ENCODE results near the gene MINDY4. TPM values are rescaled to one million over a fixed set of nuclear protein-coding genes. Genes with fewer than 3 reads are reported as not detected.
A peak's percentile ranks its signal among the peaks of the same experiment; 100 is the strongest.

The MINDY4 gene
- total RNA-seq, 2 donors from 2014 or later = 5.4 to 8.8 TPM

GRCh38 chr7:30858576-30858975, 87.4 kb downstream of the MINDY4 start:
- H3K4me1 ChIP-seq = peaks cover 0 to 8% of the 10 kb centered on the region in 2 donors
- H3K27ac ChIP-seq = no peak overlapping the region
- H3K4me3 ChIP-seq = no peak overlapping the region
- no peaks in the 10 kb centered on the region for H3K27me3 ChIP-seq
- no peaks in the 10 kb centered on the region for H3K9me3 ChIP-seq
- H3K36me3 ChIP-seq = no peaks in the 10 kb centered on the region
- no peak for DNase-seq (ENCODE audit: low spot score)
- TF ChIP-seq, protein P1, sequence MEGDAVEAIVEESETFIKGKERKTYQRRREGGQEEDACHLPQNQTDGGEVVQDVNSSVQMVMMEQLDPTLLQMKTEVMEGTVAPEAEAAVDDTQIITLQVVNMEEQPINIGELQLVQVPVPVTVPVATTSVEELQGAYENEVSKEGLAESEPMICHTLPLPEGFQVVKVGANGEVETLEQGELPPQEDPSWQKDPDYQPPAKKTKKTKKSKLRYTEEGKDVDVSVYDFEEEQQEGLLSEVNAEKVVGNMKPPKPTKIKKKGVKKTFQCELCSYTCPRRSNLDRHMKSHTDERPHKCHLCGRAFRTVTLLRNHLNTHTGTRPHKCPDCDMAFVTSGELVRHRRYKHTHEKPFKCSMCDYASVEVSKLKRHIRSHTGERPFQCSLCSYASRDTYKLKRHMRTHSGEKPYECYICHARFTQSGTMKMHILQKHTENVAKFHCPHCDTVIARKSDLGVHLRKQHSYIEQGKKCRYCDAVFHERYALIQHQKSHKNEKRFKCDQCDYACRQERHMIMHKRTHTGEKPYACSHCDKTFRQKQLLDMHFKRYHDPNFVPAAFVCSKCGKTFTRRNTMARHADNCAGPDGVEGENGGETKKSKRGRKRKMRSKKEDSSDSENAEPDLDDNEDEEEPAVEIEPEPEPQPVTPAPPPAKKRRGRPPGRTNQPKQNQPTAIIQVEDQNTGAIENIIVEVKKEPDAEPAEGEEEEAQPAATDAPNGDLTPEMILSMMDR (IDR thresholded peaks at IDR 0.05) = no peak

DNA sequence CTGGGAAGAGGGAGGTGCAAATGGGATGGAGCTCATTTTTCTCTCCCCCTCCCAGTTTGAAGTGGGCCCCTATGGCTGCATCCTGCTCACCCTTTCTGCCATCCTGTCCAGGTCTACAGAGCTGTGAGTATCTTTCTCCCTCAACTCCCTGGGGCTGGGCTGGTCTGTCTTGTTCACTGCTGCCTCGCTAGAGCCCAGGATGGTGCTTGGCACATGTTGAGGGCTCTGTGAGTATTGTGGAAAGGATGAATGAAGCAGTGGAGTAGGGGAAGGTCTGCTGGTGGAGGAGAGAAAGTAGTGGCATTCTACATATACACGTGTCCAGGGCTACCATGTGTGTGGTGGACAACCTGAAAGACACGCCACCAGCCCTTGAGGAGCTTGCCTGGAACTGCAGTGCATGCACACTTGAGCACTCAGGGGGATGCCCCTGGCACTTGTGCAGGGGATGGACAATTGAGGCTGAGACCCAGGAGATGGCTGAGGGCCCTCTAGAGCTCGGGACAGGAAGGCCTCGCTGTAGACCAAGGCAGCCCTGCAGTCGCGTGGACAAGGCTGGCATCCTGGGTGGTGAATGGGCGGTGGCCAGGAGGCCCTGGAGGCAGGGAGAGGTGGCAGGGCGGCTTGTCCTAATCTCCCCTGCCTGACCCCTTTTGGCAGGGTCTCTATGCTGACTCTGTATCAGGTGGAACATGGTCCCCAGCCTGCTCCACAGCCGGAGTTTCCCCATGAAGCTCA, 88.2 kb downstream of the MINDY4 start:
- TF ChIP-seq, protein P1 (IDR thresholded peaks at IDR 0.05) = no peak
- peaks cover 0 to 16% of the 10 kb centered on the region in 2 donors for H3K4me1 ChIP-seq
- no peaks in the 10 kb centered on the region for H3K27me3 ChIP-seq
- H3K36me3 ChIP-seq = no peaks in the 10 kb centered on the region
- H3K4me3 ChIP-seq = no peak overlapping the region
- no peaks in the 10 kb centered on the region for H3K9me3 ChIP-seq
- DNase-seq (ENCODE audit: low spot score) = no peak
- H3K27ac ChIP-seq = no peak overlapping the region

- Histone ChIP-seq H3K27me3 (no peaks in the 10 kb centered on the region), H3K4me3 (no peak overlapping the region), H3K4me1 (peaks cover 0 to 22% of the 10 kb centered on the region in 2 donors), H3K36me3 (no peaks in the 10 kb centered on the region), H3K9me3 (no peaks in the 10 kb centered on the region), H3K27ac (no peak overlapping the region)
- no peak for DNase-seq (ENCODE audit: low spot score)
- TF ChIP-seq, protein P1 (IDR thresholded peaks at IDR 0.05) = no peak
Observed at GRCh38 chr7:30859940-30860496, 88.8 kb downstream of the MINDY4 start.

DNA sequence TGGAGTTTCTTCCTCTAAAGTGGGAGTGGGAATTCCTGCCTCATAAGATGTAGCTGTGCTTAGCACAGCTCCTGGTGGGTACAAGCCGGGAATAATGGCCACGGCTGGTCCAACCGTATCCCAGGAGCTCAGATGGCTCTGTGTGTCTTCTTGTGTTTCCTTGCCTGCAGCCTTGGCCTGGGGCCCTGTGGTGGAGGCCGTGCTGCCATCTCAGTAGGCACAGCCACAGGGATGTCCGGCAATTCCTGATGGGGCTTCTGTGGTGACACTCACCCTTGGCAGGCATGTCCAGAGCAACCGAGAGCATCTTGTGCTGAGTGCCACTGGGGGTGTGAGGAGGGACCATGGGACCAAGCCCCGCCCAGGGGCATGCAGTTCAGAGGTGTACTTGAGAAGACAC, 90.4 kb downstream of the MINDY4 start:
- no peak overlapping the region for H3K27ac ChIP-seq
- H3K4me3 ChIP-seq = no peak overlapping the region
- no peaks in the 10 kb centered on the region for H3K9me3 ChIP-seq
- H3K4me1 ChIP-seq = peaks cover 0 to 37% of the 10 kb centered on the region in 2 donors
- TF ChIP-seq, protein P1 (IDR thresholded peaks at IDR 0.05) = no peak
- H3K27me3 ChIP-seq = no peaks in the 10 kb centered on the region
- H3K36me3 ChIP-seq = no peaks in the 10 kb centered on the region
- no peak for DNase-seq (ENCODE audit: low spot score)

- DNase-seq (ENCODE audit: low spot score) = no peak
- H3K9me3 ChIP-seq = no peaks in the 10 kb centered on the region
- H3K27ac ChIP-seq = peak overlapping the region in 1 of 2 donors; percentile 16
- peaks cover 0 to 52% of the 10 kb centered on the region in 2 donors for H3K4me1 ChIP-seq
- TF ChIP-seq, protein P1 (IDR thresholded peaks at IDR 0.05) = no peak
- H3K27me3 ChIP-seq = no peaks in the 10 kb centered on the region
- H3K4me3 ChIP-seq = no peak overlapping the region
- H3K36me3 ChIP-seq = no peaks in the 10 kb centered on the region
Observed at GRCh38 chr7:30862995-30863705, 91.9 kb downstream of the MINDY4 start.

Data from right atrium auricular region (tissue), 2 donors.